A204.1 (cell line): ENCODE measurements around the gene RELCH.

ENCODE experiments used
- FAIRE-seq: peaks from 2 replicates; lab custom pipeline; 2012; peaks lifted over from hg19 to GRCh38; lab: Jason Lieb, UNC

RELCH gene

DNA sequence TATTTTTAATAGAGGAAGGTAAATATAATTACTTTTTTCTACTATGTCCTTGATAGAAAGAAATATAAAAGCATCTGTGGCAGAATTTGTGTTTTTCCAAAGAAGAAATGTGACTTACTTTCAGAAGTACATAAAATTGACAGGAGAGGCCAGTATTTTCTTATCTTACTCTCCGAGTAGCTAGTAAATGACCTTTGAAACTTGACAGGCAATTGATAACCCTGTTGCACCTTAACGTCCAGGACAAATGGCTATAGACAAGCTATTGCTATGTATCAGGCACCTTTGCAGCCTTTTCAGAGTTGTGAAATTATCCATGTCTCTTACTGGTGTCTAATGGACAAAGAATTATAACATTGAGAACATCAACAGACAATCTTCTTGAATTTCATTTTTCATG lies 75.0 kb downstream of the RELCH start:
- no peak for FAIRE-seq

DNA sequence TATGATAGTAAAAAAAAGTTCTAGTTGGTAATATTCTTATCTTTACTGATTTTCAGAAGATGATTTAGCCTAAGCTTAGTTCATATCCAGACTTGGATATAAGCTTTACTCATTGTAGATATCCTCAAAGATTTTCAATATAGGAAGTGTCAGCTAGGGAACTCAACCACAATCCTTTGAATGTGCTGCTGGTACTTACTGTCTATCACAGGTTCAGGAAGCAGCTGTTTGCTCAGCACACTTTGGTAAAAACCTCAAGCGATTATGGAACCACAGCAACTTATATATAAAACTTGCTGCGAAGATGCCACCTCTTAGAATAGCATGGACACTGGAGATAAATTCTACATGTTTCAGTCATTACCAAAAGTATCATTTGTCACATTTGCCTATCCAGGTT lies 77.9 kb downstream of the RELCH start:
- FAIRE-seq, result no peak

DNA sequence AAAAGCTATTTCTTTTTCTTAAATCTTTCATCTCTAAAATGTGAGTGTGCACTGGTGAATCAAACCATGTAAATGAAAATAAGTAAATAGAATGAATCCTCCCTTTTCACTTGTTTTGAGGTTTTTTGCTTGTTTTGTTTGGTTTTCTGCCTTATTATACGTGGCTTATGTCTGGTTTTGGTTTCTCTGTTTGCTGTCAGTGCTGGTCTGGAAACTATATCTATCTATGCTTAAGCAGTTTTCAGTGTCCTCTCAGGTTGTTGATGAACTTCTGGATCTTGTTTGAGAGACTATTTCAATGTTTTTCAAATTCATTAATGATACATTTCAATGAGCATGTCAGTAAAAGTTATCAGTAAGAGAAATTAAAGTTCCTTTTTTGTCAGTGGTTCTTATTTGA lies 90.0 kb downstream of the RELCH start:
- no peak for FAIRE-seq

DNA sequence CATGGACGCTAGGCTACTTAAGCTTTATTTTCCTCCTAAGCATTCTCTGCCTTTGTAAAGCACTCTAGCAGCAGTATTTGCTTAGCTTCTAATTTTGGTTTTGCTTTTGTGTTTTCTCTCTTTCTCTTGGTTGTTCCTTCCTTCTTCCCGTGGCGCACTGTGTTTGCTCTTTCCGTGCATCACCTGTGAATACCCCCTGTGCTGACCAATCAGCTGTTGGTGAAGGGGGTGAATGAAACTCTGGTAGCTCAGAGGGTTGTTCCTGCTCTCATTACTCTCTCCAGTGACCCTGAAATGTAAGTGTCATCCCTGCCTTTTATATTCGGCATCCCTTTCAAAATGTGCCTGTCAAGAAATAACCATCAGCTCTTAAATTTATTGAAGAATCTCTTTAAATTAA lies 92.5 kb downstream of the RELCH start:
- FAIRE-seq, result no peak

DNA sequence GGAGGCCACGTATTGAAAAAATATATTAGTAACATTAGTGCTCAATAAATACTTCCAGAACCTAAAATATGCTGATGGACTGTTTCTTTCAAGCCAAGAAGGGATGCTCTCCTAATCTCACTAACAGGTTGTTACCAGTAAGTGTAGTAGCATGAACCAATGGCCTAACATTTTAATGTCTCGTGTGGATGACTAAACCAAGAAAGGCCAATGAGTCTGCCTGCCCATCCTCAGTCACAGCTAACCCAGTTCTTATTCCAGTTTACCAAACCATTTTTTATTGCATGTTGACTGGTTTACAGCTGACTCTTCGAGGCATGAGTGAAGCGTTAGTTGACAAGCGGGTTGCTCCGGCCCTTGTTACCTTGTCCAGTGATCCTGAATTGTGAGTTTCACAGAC lies 93.0 kb downstream of the RELCH start:
- FAIRE-seq, result no peak

DNA sequence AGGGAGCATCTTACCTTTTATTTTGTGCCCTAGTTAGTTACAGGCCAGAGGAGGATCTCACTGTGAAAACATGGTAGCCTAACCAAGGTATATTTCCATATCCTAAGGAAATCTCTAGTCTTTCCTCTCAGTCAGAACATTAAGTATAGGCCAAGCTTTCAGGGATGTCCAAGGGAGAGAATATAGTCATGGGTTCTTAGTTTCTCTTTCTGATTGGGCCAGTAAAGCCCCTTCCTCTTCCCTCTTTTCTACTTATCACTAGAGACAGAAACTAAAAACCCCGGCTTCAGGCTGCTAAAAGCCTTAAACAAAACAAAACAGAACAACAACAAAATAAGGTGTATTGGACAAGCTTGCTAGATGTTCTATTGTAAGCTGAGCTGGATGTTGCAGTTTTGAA lies 93.7 kb downstream of the RELCH start:
- FAIRE-seq, result no peak

DNA sequence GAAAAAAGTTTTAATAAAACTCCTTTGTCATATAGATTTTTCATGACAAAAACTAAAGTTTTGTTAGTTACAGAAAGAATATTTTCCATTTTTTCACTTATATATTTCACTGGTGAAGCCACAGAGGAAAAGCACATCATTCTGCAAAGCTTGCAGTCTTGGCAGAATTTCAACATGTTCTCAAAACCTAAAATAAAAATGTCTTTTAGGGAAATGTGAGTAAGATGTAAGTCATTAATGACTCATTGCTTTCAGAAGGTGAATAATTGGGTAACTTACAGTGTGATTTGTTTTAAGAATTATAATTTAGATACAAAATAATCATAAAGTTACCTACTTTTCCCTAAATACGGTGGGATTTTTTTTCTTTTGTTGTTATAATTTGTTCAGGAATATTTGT lies 94.6 kb downstream of the RELCH start:
- peak; percentile 46 for FAIRE-seq

DNA sequence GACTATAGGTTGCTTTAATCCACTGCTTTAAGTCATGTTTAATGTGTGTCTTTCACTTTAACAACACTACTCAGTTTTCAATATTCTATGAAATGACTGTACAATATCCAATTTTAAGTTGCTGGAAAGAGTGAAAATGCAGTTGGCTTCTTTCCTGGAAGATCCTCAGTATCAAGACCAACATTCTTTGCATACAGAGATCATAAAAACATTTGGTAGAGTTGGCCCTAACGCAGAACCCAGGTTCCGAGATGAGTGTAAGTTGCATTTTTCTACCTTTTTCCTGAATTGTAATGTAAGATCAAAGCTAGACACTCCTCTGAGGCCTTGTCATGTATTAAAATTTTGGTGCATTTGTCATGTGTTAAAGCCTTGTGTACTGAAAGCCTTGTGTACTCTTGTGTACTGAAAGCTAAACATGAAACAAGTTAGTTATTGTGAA lies 95.2 kb downstream of the RELCH start:
- FAIRE-seq, result no peak

DNA sequence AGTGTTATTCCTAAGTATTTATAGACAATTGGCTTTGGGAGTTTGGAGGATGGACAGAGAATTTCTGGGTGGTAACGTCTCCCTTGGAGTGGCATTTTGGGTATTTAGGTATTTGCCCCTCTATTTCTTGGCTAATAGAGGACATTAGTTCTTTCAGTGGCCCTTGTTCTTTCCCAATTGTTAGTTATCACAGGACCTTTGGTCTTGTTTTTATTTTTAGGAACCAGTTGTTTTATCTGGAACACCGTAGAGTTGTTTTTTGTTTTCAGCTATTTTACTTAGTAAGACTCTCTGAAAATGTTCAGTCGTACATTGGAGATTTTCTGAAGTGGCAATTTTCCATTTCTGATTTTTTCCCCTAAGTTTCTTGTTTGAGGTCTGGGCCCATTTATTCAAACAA lies 97.6 kb downstream of the RELCH start:
- no peak for FAIRE-seq

DNA sequence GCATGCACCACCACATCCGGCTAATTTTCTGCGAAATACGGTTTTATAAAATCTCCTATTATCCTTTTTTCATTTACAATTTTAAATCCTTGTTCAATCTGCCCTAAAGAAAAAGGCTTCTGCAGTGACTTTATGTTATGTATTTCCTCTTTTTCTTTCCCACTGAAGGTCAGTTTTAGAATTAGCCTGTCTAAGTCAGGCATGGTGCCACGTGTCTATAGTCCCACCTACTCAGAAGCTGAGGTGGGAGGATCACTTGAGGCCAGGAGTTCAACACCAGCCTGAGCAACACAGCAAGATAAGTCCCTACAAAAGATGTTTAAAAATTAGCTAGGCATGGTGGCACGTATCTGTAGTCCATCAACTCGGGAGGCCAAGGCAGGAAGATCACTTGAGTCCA lies 98.2 kb downstream of the RELCH start:
- no peak for FAIRE-seq

DNA sequence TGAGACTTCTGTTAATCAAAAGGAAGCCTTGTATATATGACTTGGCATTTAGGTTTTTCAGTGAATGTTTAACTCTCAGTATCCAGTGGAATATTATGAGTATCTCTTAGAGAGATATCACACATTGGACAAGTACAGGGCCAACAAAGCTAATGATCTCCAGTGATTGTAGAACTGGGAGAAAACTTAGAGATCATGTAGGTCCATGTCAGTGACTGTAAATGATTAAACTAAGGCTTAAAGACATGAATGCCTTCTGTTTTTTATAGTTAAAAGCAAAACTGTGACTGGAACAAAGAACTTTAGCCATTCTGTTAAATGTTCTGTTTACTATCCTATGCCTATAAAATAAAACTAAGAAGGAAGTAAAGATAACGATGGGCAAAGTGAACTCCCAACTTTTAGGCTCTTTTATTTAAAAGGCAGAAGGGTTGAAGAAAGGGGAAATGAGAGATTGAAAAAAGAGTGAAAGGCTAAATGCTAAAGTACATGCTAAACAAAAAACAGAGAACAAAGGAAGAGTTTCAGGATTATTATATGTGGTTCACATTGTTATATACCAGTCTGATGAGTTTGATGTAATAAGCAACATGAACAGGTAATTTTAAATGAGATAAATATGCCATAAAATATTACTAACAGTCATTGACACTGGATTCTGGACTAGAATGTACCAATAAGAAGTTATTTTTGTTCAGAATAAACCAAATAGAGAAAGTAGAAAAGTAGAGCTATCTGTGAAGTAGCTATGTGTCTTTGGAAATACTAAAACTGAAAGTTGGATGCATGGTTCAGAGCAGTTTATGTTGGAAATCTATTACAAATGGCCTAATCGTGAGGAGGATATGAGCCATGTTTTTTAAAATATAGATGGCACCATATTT lies 101.0 kb downstream of the RELCH start:
- FAIRE-seq, result no peak

DNA sequence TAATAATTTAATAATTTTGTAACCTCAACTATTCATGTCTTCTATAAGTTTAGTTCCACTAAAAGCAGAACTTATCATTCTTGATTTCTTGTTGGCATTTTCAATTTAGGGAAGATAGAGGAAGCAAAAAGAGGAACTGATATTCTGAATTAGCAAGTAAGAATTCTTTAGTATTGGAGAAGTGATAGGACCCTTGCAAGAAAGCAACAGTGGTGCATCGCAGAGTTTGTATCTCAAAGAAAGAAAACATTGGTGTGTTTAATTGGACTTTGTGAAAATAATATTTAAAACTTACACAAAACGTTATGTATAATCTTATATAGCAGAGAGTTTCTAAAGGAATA lies 101.6 kb downstream of the RELCH start:
- no peak for FAIRE-seq

DNA sequence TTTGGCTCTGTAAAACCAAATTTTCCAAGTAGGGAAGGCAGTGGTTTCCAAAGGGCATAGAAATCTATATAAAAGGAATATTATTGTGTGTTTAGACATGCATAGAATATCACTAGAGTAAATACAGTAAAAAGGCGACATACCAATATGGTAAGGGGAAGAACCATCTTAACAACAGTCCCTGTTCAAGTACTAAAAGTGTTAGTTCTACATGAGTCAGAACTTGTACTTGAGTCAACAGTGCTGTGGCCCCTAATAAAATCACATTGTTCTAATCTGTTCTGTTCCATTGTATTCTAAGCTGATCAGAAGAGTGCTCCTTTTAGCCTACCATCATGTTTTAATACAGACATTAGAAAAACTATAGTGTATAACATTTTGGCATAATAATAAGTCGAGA lies 102.0 kb downstream of the RELCH start:
- FAIRE-seq, result no peak

DNA sequence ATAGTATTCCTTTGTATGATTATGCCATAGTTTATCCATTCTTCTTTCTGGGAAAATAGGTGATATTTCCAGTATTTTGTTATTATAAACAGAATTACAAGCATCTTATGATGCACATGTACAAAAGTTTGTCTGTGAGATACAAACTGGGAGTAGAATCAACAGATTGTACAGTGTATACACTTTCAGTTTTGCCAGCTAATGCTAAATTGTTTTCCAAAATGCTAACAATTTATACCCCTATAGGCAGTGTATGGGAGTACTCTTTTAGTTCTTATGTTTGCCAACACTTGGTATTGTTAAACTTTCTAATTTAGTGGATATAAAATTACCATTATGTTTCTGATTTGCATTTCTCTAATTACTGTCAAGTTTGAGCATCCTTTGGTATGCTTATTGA lies 107.0 kb downstream of the RELCH start:
- FAIRE-seq, result no peak

DNA sequence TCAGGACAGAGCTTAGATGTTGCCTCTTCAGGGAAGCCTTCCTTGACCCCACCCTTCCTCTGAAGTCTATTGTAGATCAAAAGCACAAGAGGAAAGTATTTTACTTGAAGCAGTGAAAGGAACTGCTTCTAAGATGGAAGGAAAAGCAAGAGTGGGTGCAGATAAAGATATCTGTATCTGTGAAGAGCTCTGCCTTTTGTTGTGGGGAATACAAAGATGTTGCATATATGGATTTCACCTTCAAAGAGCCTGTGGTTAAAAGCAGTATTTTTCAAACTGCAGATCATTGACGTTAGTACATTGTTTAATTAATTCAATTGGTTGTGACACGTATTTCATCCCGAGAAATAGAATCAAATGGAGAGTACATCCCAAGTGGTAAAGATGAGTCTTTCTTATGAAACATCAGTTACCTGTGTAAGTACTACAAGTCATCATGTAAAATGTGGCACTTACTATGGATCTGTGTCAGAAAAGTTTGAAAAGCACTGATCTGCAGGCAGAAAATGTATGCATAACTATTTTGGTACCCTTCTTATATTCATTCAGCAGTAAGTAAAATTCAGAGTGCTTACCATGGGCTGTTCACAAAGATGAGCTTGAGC lies 113.4 kb downstream of the RELCH start:
- no peak for FAIRE-seq

DNA sequence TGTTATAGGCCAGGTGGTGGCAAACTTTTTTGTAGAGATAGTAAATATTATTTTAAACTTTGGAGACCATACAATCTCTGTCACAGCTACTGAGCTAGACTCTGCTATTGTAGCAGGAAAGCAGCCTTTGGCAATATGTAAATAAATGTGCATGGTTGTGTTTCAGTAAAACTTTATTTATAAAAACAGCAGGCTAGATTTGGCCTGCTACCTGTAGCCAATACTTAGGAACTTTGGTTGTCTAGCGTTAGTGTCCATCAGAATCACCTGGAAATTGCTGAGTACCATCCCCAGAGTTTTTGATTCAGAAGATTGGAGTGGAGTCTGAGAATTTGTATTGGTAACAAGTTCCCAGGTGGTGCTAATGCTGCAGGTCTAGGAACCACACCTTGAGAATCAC lies 114.3 kb downstream of the RELCH start:
- no peak for FAIRE-seq

DNA sequence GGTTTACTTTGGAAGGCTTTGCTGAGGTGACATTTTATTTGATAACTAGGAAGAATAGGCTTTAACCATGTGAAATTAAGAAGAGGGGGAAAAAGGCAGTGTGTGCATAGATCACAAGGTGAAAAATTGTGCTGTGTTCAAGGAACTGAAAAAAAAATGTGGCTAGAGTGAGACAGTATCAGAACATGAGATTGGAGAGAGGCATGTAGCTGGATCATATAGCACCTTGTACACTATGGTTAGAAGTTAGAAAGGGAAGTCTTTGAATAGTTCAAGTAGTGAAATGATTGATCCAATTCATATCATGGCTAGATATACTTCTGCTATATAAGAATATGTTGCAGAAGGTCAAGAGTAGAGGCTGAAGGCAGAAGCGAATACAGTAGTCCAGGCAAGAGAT lies 125.8 kb downstream of the RELCH start:
- FAIRE-seq, result no peak

DNA sequence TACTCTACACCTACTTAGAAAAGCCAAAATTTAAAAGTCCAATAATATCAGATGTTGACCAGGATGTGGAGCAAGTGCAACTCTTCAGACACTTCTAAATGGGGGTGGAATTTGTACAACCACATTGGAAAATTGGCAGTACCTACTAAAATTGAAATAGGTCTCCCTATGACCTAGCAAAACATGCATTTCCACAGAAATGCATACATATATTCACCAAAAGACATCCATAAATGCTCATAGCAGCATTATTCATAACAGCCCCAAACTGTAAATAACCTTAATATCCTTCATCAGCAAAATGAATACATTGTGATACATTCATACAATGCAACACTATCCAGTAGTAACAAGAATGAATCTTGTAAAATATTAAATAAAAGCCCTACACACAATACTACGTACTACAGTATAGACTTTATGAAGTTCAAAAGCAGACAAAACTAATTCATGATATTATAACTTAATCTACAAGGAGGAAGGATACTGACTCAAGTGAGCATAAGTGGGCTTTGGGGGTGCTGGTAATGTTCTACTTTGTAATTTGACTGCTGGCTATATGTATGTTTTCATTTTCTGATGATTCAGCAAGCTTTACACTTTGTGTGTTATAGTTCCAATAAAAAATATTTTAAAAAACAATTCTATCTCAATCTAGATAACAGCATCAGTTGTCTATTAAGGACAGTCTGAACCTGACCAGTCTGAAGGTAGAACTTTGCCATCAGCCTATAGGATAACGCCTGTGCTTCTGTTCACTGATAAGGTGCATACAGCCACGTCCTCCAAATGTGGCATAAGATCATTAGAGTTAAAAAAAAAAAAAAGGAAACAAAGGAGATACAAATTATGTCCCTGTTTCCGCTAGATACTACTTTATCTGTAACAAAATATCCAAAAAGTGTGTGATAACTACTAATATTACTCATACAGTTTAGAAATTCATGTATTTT lies 131.4 kb downstream of the RELCH start:
- no peak for FAIRE-seq

DNA sequence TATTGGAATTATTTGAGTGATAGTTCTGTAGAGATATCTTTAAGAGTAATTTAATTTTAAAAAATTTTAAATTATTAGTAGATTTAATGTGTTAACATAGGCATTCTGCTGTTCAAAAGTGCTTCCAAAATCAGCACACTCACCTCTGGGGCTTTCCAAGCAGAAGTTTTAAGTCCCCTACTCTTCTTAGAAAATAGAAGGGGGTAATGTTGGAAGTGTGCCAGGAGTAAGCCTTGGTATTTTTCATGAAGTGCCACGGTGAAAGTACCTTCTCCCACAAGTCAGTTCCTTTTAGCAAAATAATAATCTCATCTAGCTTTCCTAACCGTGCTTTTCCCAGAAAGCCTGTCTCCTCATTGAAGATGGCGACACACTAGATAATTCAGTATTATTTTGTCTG lies 134.1 kb downstream of the RELCH start:
- no peak for FAIRE-seq

DNA sequence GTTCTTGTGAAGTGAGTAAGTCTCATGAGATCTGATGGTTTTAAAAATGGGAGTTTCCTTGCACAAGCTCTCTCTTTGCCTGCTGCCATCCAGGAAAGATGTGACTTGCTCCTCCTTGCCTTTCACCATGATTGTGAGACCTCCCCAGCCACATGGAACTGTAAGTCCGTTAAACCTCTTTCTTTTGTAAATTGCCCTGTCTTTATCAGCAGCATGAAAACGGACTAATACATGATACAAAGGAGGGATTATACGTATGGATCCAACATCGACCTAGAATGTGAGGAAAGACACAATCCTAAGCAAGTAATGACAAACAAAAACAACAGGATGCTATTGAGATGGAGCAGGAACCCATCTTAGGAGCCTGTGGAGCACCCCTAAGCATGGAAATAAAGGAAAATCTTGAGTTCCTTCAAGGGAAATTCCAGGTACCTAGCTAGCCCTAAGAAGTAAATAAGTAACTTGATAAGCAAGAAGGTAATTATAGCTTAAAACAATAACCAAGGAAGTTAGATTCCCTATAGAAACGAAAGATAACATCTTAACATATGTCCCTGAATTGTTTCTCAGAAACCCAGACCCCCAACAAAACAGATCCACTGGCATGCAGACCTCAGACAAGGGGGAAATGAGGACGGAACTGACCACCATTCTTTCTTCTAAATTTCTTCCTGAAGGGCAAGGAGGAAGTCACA lies 136.6 kb downstream of the RELCH start:
- FAIRE-seq, result no peak

DNA sequence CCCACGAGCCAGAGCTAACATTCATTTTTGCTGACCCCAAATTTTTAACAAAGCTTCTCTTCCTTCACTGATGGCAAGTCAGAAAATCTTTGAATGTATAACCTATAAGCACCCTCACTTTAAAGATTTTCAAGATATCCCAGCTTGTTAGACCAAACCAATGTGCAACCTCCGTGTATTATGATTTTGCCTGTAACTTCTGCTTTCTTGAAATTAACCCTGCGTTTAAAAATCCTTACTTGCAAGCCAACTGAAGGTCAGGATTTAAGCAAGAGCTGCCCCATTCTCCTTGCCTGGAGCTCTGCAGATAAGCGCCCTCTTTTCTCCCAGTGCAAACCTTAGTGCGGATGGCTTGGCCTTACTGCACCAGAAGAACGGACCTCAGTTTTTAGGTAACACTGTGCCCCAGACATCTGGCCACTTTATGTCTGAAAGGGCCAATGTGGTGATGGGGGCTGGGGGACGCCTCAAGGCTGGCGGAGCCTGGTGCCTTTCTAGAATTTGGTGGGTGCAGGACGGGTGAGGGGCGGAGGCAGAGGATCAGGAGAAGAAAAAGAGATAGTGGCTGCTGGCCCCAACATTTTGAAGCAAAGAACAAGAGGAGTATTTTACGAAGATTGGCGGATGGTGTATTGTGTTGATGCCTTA lies 137.2 kb downstream of the RELCH start:
- FAIRE-seq, result no peak
